ENCODE measurements around the gene HBA2. TPM values are rescaled to one million over a fixed set of nuclear protein-coding genes. Genes with fewer than 3 reads are reported as not detected.
A peak's percentile ranks its signal among the peaks of the same experiment; 100 is the strongest.

The HBA2 gene
- total and polyA plus RNA-seq, 9 of the 15 experiments (the other 6 are each of a cell fraction or from before 2014, with no cell fraction given): 40.4 to 853 (median 286) TPM

DNA sequence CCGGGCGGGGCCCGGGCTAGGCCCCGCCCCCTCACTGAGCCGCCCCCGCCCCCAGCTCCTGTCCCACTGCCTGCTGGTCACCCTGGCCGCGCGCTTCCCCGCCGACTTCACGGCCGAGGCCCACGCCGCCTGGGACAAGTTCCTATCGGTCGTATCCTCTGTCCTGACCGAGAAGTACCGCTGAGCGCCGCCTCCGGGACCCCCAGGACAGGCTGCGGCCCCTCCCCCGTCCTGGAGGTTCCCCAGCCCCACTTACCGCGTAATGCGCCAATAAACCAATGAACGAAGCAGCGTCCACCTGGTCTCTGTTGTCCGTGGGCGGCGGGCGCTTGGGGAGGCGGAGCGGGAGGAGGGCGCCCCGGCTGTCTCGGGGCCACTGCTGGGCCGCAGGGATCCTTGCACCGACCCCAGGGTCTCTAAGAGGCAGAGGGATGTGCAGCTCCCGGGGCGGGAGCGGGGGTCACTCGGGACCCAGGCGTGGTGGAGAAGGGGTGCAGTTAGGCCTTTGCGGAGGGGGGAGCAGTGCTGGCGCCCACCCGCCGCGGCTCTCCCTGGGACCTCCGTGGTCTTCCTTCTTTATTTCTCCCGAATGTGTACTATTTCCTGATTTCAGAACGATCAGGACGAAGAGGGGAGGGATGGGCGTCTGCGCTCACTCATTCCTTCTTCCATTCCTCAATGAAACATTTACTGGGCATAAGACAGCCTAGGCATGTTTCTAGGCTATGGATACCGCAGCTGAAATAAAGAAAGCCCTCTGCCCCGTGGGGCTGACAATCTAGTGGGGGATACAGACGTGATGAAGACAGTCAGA lies 18.3 kb upstream of the HBA2 start (continued):
- TF ChIP-seq, protein P1, sequence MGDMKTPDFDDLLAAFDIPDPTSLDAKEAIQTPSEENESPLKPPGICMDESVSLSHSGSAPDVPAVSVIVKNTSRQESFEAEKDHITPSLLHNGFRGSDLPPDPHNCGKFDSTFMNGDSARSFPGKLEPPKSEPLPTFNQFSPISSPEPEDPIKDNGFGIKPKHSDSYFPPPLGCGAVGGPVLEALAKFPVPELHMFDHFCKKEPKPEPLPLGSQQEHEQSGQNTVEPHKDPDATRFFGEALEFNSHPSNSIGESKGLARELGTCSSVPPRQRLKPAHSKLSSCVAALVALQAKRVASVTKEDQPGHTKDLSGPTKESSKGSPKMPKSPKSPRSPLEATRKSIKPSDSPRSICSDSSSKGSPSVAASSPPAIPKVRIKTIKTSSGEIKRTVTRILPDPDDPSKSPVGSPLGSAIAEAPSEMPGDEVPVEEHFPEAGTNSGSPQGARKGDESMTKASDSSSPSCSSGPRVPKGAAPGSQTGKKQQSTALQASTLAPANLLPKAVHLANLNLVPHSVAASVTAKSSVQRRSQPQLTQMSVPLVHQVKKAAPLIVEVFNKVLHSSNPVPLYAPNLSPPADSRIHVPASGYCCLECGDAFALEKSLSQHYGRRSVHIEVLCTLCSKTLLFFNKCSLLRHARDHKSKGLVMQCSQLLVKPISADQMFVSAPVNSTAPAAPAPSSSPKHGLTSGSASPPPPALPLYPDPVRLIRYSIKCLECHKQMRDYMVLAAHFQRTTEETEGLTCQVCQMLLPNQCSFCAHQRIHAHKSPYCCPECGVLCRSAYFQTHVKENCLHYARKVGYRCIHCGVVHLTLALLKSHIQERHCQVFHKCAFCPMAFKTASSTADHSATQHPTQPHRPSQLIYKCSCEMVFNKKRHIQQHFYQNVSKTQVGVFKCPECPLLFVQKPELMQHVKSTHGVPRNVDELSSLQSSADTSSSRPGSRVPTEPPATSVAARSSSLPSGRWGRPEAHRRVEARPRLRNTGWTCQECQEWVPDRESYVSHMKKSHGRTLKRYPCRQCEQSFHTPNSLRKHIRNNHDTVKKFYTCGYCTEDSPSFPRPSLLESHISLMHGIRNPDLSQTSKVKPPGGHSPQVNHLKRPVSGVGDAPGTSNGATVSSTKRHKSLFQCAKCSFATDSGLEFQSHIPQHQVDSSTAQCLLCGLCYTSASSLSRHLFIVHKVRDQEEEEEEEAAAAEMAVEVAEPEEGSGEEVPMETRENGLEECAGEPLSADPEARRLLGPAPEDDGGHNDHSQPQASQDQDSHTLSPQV (IDR thresholded peaks at IDR 0.05): 0 out of 2 replicates have a peak, but pooled peaks have one; percentile 22
- TF ChIP-seq ETS2 (tag; IDR thresholded peaks at IDR 0.05; ENCODE audit: borderline replicate concordance, poor library complexity, severe bottlenecking): no peak
- TF ChIP-seq HNRNPUL1 (IDR thresholded peaks at IDR 0.05; ENCODE audit: low read length): no peak
- TF ChIP-seq HDGF (IDR thresholded peaks at IDR 0.05): no peak
- no peak for TF ChIP-seq ZC3H4 (CRISPR knock-in tag; IDR thresholded peaks at IDR 0.05; ENCODE audit: borderline replicate concordance)
- TF ChIP-seq MAFG (tag; conservative IDR thresholded peaks at IDR 0.05): no peak
- TF ChIP-seq GTF2E2 (tag; IDR thresholded peaks at IDR 0.05): no peak
- no peak for TF ChIP-seq CSDE1 (IDR thresholded peaks at IDR 0.05)
- no peak for TF ChIP-seq SIN3B (IDR thresholded peaks at IDR 0.05; ENCODE audit: low read depth)
- no peak for TF ChIP-seq MCM5 (IDR thresholded peaks at IDR 0.05; ENCODE audit: low read depth)
- TF ChIP-seq NFE2 (IDR thresholded peaks at IDR 0.05; ENCODE audit: low read depth): no peak
- TF ChIP-seq GTF2A2 (tag; IDR thresholded peaks at IDR 0.05): no peak
- TF ChIP-seq PHF8 (IDR thresholded peaks at IDR 0.05; ENCODE audit: borderline replicate concordance, low read length): peak; percentile 40; the same call in 1 of the 2 replicates
- peak; percentile 15 for TF ChIP-seq PHF20 (IDR thresholded peaks at IDR 0.05; ENCODE audit: partially characterized antibody)
- no peak for TF ChIP-seq NCOA2 (IDR thresholded peaks at IDR 0.05; ENCODE audit: partially characterized antibody in 2 of 2)
- TF ChIP-seq, protein P2, sequence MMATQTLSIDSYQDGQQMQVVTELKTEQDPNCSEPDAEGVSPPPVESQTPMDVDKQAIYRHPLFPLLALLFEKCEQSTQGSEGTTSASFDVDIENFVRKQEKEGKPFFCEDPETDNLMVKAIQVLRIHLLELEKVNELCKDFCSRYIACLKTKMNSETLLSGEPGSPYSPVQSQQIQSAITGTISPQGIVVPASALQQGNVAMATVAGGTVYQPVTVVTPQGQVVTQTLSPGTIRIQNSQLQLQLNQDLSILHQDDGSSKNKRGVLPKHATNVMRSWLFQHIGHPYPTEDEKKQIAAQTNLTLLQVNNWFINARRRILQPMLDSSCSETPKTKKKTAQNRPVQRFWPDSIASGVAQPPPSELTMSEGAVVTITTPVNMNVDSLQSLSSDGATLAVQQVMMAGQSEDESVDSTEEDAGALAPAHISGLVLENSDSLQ (IDR thresholded peaks at IDR 0.05): no peak
- TF ChIP-seq, protein P3, sequence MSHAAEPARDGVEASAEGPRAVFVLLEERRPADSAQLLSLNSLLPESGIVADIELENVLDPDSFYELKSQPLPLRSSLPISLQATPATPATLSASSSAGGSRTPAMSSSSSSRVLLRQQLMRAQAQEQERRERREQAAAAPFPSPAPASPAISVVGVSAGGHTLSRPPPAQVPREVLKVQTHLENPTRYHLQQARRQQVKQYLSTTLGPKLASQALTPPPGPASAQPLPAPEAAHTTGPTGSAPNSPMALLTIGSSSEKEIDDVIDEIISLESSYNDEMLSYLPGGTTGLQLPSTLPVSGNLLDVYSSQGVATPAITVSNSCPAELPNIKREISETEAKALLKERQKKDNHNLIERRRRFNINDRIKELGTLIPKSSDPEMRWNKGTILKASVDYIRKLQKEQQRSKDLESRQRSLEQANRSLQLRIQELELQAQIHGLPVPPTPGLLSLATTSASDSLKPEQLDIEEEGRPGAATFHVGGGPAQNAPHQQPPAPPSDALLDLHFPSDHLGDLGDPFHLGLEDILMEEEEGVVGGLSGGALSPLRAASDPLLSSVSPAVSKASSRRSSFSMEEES (CRISPR knock-in tag; IDR thresholded peaks at IDR 0.05): no peak
- no peak for TF ChIP-seq THAP7 (CRISPR knock-in tag; IDR thresholded peaks at IDR 0.05)
- no peak for TF ChIP-seq SRF (CRISPR knock-in tag; IDR thresholded peaks at IDR 0.05)
- TF ChIP-seq PREB (CRISPR knock-in tag; IDR thresholded peaks at IDR 0.05): no peak
